HEK293T (cell line): ENCODE results near the gene AQP10.

Experiments
- BHLHE40 ChIP-seq: fragments of 450-650 bp; IDR thresholded peaks from 2 replicates; pipeline ENCODE4 v1.6.1; 2016; ENCODE audit warnings: mild to moderate bottlenecking, moderate library complexity, borderline replicate concordance
- ELF4 ChIP-seq: fragments of 450-650 bp; IDR thresholded peaks from 2 replicates; pipeline ENCODE4 v1.6.1; 2017; ENCODE audit warnings: antibody characterized with exemption
- FOXA1 ChIP-seq: fragments of 450-650 bp; IDR thresholded peaks from 2 replicates; pipeline ENCODE4 v1.6.1; 2016; ENCODE audit warnings: mild to moderate bottlenecking
- FOXM1 ChIP-seq: fragments of 450-650 bp; IDR thresholded peaks from 2 replicates; pipeline ENCODE4 v1.6.1; 2017; ENCODE audit warnings: mild to moderate bottlenecking, borderline replicate concordance
- HDGF ChIP-seq: fragments of 450-650 bp; IDR thresholded peaks from 2 replicates; pipeline ENCODE4 v1.6.1; 2017; ENCODE audit warnings: antibody characterized with exemption, borderline replicate concordance
- L3MBTL2 ChIP-seq: fragments of 450-650 bp; conservative IDR thresholded peaks from 2 replicates; pipeline ENCODE4 v1.6.1; 2016; ENCODE audit warnings: mild to moderate bottlenecking
- LEF1 ChIP-seq: fragments of 450-650 bp; IDR thresholded peaks from 2 replicates; pipeline ENCODE4 v1.6.1; 2017; ENCODE audit warnings: mild to moderate bottlenecking, borderline replicate concordance
- NFRKB ChIP-seq: fragments of 450-650 bp; IDR thresholded peaks from 2 replicates; pipeline ENCODE4 v1.6.1; 2016; ENCODE audit warnings: mild to moderate bottlenecking, moderate library complexity
- PKNOX1 ChIP-seq: fragments of 450-650 bp; IDR thresholded peaks from 2 replicates; pipeline ENCODE4 v1.6.1; 2016
- SP1 ChIP-seq: fragments of 450-650 bp; IDR thresholded peaks from 2 replicates; pipeline ENCODE4 v1.6.1; 2017
- SUZ12 ChIP-seq: fragments of 450-650 bp; IDR thresholded peaks from 2 replicates; pipeline ENCODE4 v1.6.1; 2016; ENCODE audit warnings: mild to moderate bottlenecking
- TARDBP ChIP-seq: fragments of 450-650 bp; IDR thresholded peaks from 2 replicates; pipeline ENCODE4 v1.6.1; 2016

- TF ChIP-seq SUZ12 (no peak), BHLHE40 (no peak), FOXA1 (no peak), TARDBP (no peak), SP1 (no peak), HDGF (no peak), NFRKB (no peak), ELF4 (no peak), PKNOX1 (no peak), L3MBTL2 (no peak), FOXM1 (no peak), LEF1 (no peak)
Observed at GRCh38 chr1:154318386-154318785, 2.5 kb upstream of the AQP10 start.
